Astrocyte of the cerebellum (primary cell): Measurements from ENCODE around the gene CHRNA9.

Experiments used
- DNase-seq: peaks from one replicate; pipeline ENCODE4 v3.0.0-alpha.2; 2011; ENCODE audit warnings: low read depth
- H3K4me3 ChIP-seq: 2 replicates; pipeline ENCODE4 v1.5.1; 2011; ENCODE audit warnings: mild to moderate bottlenecking, low read depth, low read length, moderate library complexity
- CTCF ChIP-seq: IDR thresholded peaks from 2 replicates; pipeline ENCODE4 v1.5.1; 2012; ENCODE audit warnings: low read length, low read depth, moderate library complexity, mild to moderate bottlenecking; ENCODE audit errors: missing control alignments
- in situ Hi-C: cut with HindIII; loops from 2 replicates; pipeline ENCODE4 v1.10.0; 2017; ENCODE audit warnings: low sequenced_read_pairs

The CHRNA9 gene

DNA sequence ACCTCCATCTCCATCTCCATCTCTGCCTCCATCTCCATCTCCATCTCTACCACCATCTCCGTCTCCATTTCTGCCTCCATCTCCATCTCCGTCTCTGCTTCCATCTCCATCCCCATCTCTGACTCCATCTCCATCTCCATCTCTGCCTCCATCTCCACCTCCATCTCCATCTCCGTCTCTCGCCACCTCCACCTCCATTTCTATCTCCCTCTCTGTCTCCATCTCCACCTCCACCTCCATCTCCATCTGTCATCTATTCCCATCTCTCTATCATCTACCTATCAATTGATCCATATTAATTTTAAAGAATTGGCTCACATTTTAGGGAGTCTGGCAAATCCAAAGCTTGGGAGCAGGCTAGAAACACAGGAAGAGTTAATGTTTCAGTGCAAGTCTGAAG lies 39.6 kb upstream of the CHRNA9 start:
- no peak overlapping the region for H3K4me3 ChIP-seq
- DNase-seq: no peak
- in situ Hi-C loops: no loop called here
- no peak for TF ChIP-seq CTCF

DNA sequence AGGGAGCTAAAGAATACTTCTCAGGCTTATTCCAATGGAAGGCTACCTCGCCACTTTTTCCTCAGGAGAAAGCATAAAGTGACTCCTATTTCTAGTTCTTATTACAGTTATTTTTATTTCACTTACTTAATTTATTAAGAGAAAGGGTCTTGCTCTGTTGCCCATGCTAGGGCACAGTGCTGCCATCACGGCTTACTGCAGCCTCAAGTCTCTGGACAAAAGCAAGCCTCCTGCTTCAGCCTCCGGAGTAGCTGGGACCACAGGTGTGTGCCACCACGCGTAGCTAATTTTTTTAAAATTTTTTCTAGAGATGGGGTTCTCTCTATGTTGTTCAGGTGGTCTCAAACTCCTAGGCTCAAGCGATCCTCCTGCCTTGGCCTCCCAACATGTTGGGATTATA lies 36.0 kb upstream of the CHRNA9 start:
- in situ Hi-C loops: no loop called here
- no peak for DNase-seq

DNA sequence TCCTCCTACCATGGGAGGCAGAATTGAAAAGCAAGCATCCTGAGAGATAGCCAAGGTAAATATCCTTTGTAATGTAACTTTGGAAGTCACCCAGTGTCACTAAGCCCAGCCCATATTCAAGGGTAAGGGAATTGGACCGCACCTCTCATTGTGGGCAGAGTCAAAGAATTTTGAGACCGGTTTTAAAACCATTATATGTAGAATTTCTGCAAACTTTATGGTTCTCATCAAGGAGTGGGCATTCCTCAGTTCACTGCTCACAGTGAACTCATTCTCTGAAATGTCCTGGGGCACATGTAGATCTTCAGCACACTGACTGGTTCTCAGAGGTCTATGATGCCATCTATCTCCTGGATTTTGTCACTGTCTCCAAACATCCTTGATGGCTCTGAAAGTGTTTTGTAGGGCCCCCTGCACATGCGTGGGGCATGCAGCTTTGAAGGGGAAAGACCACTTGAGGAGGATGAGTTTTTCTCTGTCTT lies 35.3 kb upstream of the CHRNA9 start:
- H3K4me3 ChIP-seq: no peak overlapping the region
- no peak for DNase-seq
- no peak for TF ChIP-seq CTCF
- in situ Hi-C loops: no loop called here

More for the DNA sequence above, 36.0 kb upstream of the CHRNA9 start:
- no peak overlapping the region for H3K4me3 ChIP-seq
- no peak for TF ChIP-seq CTCF

GRCh38 chr4:40300371-40301162 lies 34.6 kb upstream of the CHRNA9 start:
- no peak for DNase-seq
- no peak for TF ChIP-seq CTCF
- no peak overlapping the region for H3K4me3 ChIP-seq
- in situ Hi-C loops: no loop called here

- H3K4me3 ChIP-seq: no peak overlapping the region
- DNase-seq: no peak
- no peak for TF ChIP-seq CTCF
- in situ Hi-C loops: no loop called here
Observed at GRCh38 chr4:40301603-40302002, 33.5 kb upstream of the CHRNA9 start.

GRCh38 chr4:40303751-40304150 lies 31.4 kb upstream of the CHRNA9 start:
- in situ Hi-C loops: no loop called here
- DNase-seq: no peak
- no peak for TF ChIP-seq CTCF

More at GRCh38 chr4:40303751-40304150, 31.4 kb upstream of the CHRNA9 start:
- H3K4me3 ChIP-seq: no peak overlapping the region
